ENCODE measurements around the gene GLRX.

GLRX gene

GRCh38 chr5:95808686-95809413 is 13.7 kb downstream of the GLRX start:
- DNase-seq = peak; percentile 73

GRCh38 chr5:95808013-95808685 is 14.4 kb downstream of the GLRX start:
- no peak for DNase-seq

GRCh38 chr5:95806687-95807086 is 15.8 kb downstream of the GLRX start:
- no peak for DNase-seq

- DNase-seq = no peak
Measured at GRCh38 chr5:95804736-95805539, 17.6 kb downstream of the GLRX start.

- no peak for DNase-seq
Measured at GRCh38 chr5:95803271-95804148, 19.0 kb downstream of the GLRX start.

- no peak for DNase-seq
Measured at GRCh38 chr5:95801961-95802360, 20.6 kb downstream of the GLRX start.

- no peak for DNase-seq
Measured at GRCh38 chr5:95801532-95801931, 21.0 kb downstream of the GLRX start.

GRCh38 chr5:95800553-95800952 is 22.0 kb downstream of the GLRX start:
- no peak for DNase-seq

GRCh38 chr5:95799191-95799835 is 23.2 kb downstream of the GLRX start:
- no peak for DNase-seq

GRCh38 chr5:95798545-95798944 is 24.0 kb downstream of the GLRX start:
- DNase-seq = no peak

GRCh38 chr5:95798048-95798447 is 24.5 kb downstream of the GLRX start:
- DNase-seq = no peak

- DNase-seq = no peak
Measured at GRCh38 chr5:95797301-95797700, 25.2 kb downstream of the GLRX start.

GRCh38 chr5:95794070-95794516 is 28.4 kb downstream of the GLRX start:
- no peak for DNase-seq

GRCh38 chr5:95791751-95792150 is 30.8 kb downstream of the GLRX start:
- DNase-seq = no peak

GRCh38 chr5:95788493-95788892 is 34.0 kb downstream of the GLRX start:
- DNase-seq = no peak

GRCh38 chr5:95786821-95787418 is 35.6 kb downstream of the GLRX start:
- DNase-seq = no peak

GRCh38 chr5:95784514-95785302 is 37.8 kb downstream of the GLRX start:
- DNase-seq = no peak

- DNase-seq = no peak
Measured at GRCh38 chr5:95783661-95784060, 38.9 kb downstream of the GLRX start.

GRCh38 chr5:95782181-95782580 is 40.3 kb downstream of the GLRX start:
- no peak for DNase-seq

GRCh38 chr5:95781101-95781583 is 41.4 kb downstream of the GLRX start:
- peak; percentile 81 for DNase-seq

GRCh38 chr5:95780597-95780996 is 41.9 kb downstream of the GLRX start:
- no peak for DNase-seq
